HepG2 (cell line): ENCODE measurements around the gene MGMT. TPM values are rescaled to one million over a fixed set of nuclear protein-coding genes. Genes with fewer than 3 reads are reported as not detected.

Experiments used
- ATAC-seq: fragments of 200-7000 bp; cut with Tn5 transposase; 3 replicates; pipeline ENCODE4 v1.9.1; 2020; ENCODE audit warnings: mild to moderate bottlenecking, moderate library complexity
- BruUV-seq: library from RNA; stranded (reverse); fragments of 400-500 nt; replicated peaks from 2 replicates; lab custom pipeline; 2021; lab: Mats Ljungman, UMichigan
- CTCF ChIA-PET: fragments of 300-600 bp; formaldehyde crosslinking; extraction: SDS; loops from one replicate; lab custom pipeline; 2021; ENCODE audit warnings: low total read pairs, inconsistent platforms, low intra/inter-chr PET ratio; lab: Yijun Ruan, JAX
- POLR2A ChIA-PET: fragments of 350-600 bp; sonication (Branson Sonifier 250); formaldehyde crosslinking; loops from one replicate; lab custom pipeline; 2020; ENCODE audit warnings: antibody characterized with exemption, inconsistent platforms; lab: Yijun Ruan, JAX
- DNase-seq: peaks from one replicate; pipeline ENCODE4 v3.0.0-alpha.2; 2015; ENCODE audit warnings: low spot score
- FAIRE-seq: peaks from 3 replicates; lab custom pipeline; 2011; peaks lifted over from hg19 to GRCh38; lab: Jason Lieb, UNC
- H2AFZ ChIP-seq: one replicate; pipeline ENCODE4 v1.6.1; 2011; ENCODE audit warnings: low read length, inconsistent platforms
- H3K27ac ChIP-seq: fragments of 300-600 bp; 3 replicates; pipeline ENCODE4 v1.8.0; 2011; ENCODE audit warnings: mixed run types, mild to moderate bottlenecking, mixed read lengths, low read length, inconsistent platforms; ENCODE audit not compliant: insufficient read depth; ENCODE audit errors: extremely low read length
- H3K27me3 ChIP-seq, 2 experiments: fragments of 200-600 bp in 1 of 2; 2 replicates in 1 of 2; 3 replicates in 1 of 2; pipeline versions ENCODE4 v1.6.0 to v1.8.0; 2011; ENCODE audit warnings: low read length in 2 of 2, mild to moderate bottlenecking in 2 of 2, moderate library complexity in 2 of 2, inconsistent platforms in 1 of 2; ENCODE audit not compliant: insufficient read depth in 2 of 2, control insufficient read depth in 1 of 2
- H3K36me3 ChIP-seq, 2 experiments: fragments of 200-600 bp in 1 of 2; replicated peaks in 1 of 2; 2 replicates in 1 of 2; 3 replicates in 1 of 2; pipeline versions ENCODE4 v1.5.1 to v1.8.0; 2011; ENCODE audit warnings: low read length in 2 of 2, inconsistent platforms in 1 of 2; ENCODE audit not compliant: insufficient read depth in 2 of 2, control insufficient read depth in 1 of 2
- H3K4me1 ChIP-seq: 2 replicates; pipeline ENCODE4 v1.5.1; 2012; ENCODE audit warnings: low read length, inconsistent platforms; ENCODE audit not compliant: insufficient read depth
- H3K4me2 ChIP-seq: 2 replicates; pipeline ENCODE4 v1.6.0; 2011; ENCODE audit warnings: low read depth, low read length, inconsistent platforms
- H3K4me3 ChIP-seq, 3 experiments: fragments of 200-600 bp in 1 of 3; sonication (generic), shearing (Covaris generic) in 1 of 3; replicated peaks in 1 of 3; 2 replicates each; pipeline ENCODE4 v1.5.1; 2011 to 2016; ENCODE audit warnings: low read length in 3 of 3, inconsistent platforms in 2 of 3, low read depth in 2 of 3, mild to moderate bottlenecking in 2 of 3, control low read depth in 1 of 3, mixed read lengths in 1 of 3; ENCODE audit not compliant: insufficient read depth in 1 of 3
- H3K79me2 ChIP-seq: one replicate; pipeline ENCODE4 v1.6.1; 2011; ENCODE audit warnings: low read length, inconsistent platforms; ENCODE audit not compliant: insufficient read depth
- H3K9ac ChIP-seq: 2 replicates; pipeline ENCODE4 v1.6.0; 2011; ENCODE audit warnings: mild to moderate bottlenecking, low read depth, low read length, inconsistent platforms; ENCODE audit not compliant: insufficient read depth
- H3K9me3 ChIP-seq: 2 replicates; pipeline ENCODE4 v1.5.1; 2012; ENCODE audit warnings: mild to moderate bottlenecking, low read length
- H4K20me1 ChIP-seq: 2 replicates; pipeline ENCODE4 v1.6.0; 2011; ENCODE audit warnings: inconsistent platforms, mild to moderate bottlenecking, low read length, moderate library complexity; ENCODE audit not compliant: insufficient read depth
- CENPX ChIP-seq: sonication (generic); formaldehyde crosslinking; IDR thresholded peaks from 2 replicates; pipeline ENCODE4 v1.9.0; 2021; ENCODE audit warnings: mild to moderate bottlenecking, missing genetic modification reagents, moderate library complexity
- CSRNP1 ChIP-seq: sonication (generic); formaldehyde crosslinking; IDR thresholded peaks from 2 replicates; pipeline ENCODE4 v1.8.1; 2023; ENCODE audit warnings: mild to moderate bottlenecking, missing genetic modification reagents
- HDAC1 ChIP-seq: sonication (generic); formaldehyde crosslinking; IDR thresholded peaks from 2 replicates; pipeline ENCODE4 v1.5.1; 2020; ENCODE audit warnings: mild to moderate bottlenecking, missing genetic modification reagents
- MAFF ChIP-seq: IDR thresholded peaks from 2 replicates; pipeline ENCODE4 v1.6.1; 2011; ENCODE audit warnings: low read depth, low read length, improper control_type of control experiment
- MAFK ChIP-seq, 2 experiments: IDR thresholded peaks in 1 of 2; conservative IDR thresholded peaks in 1 of 2; 2 replicates each; pipeline ENCODE4 v1.6.1; 2011; ENCODE audit warnings: improper control_type of control experiment in 2 of 2, low read length in 2 of 2
- SETDB1 ChIP-seq: sonication (generic); formaldehyde crosslinking; IDR thresholded peaks from 2 replicates; pipeline ENCODE4 v1.5.1; 2020; ENCODE audit warnings: missing genetic modification reagents, mild to moderate bottlenecking, borderline replicate concordance
- TBP ChIP-seq: sonication (generic); formaldehyde crosslinking; IDR thresholded peaks from 2 replicates; pipeline ENCODE4 v1.5.0; 2020; ENCODE audit warnings: missing genetic modification reagents
- ZNF563 ChIP-seq: sonication (generic); formaldehyde crosslinking; IDR thresholded peaks from 2 replicates; pipeline ENCODE4 v1.8.0; 2022; ENCODE audit warnings: mild to moderate bottlenecking, moderate library complexity, missing genetic modification reagents
- ZNF75D ChIP-seq: sonication (generic); formaldehyde crosslinking; IDR thresholded peaks from 2 replicates; pipeline ENCODE4 v1.8.1; 2023; ENCODE audit warnings: missing genetic modification reagents, mild to moderate bottlenecking, borderline replicate concordance
- ZNF883 ChIP-seq: sonication (generic); formaldehyde crosslinking; IDR thresholded peaks from 2 replicates; pipeline ENCODE4 v1.5.1; 2020; ENCODE audit warnings: mild to moderate bottlenecking, missing genetic modification reagents; ENCODE audit errors: not compliant biosample characterization
- WGBS: methylation state at CpG from one replicate; pipeline ENCODE4 v1.1.6; 2017; ENCODE audit warnings: low lambda C conversion rate; 5-methylcytosine and 5-hydroxymethylcytosine counted together
- in situ Hi-C: cut with HindIII; loops from 2 replicates; pipeline ENCODE4 v1.10.0; 2017; ENCODE audit warnings: low pct_unique_long_range_greater_than_20kb; ENCODE audit not compliant: extremely low pct_ligation_motif_present
- intact Hi-C: fragments of 100-400 bp; cut with micrococcal nuclease; formaldehyde crosslinking; loops from one replicate; pipeline ENCODE4 v1.10.0; 2022; ENCODE audit not compliant: unreplicated experiment
- polyA plus RNA-seq, 8 experiments: library from polyadenylated mRNA; depleted of rRNA in 3 of 8; stranded (reverse) in 7 of 8; unstranded in 1 of 8; fragments of >200 nt; fragmentation: Illumina TruSeq in 4 of 8; extraction: Trizol in 4 of 8; gene quantifications; 2 replicates each; pipeline versions ENCODE4 v1.2.1 to v1.2.3, GENCODE V29; 2011 to 2016; ENCODE audit warnings: low read depth in 4 of 8, missing spikeins in 1 of 8, mixed read lengths in 1 of 8; ENCODE audit not compliant: insufficient read depth in 1 of 8
- total RNA-seq, 5 experiments: library from RNA; depleted of rRNA; stranded (reverse); fragments of >200 nt; fragmentation: Illumina TruSeq; extraction: Trizol; gene quantifications; 2 replicates each; pipeline ENCODE4 v1.2.3, GENCODE V29; 2016; ENCODE audit warnings: low read depth in 1 of 5

The MGMT gene
- total and polyA plus RNA-seq, 2 of the 13 experiments (the other 11 are each of a cell fraction or from before 2014, with no cell fraction given) = 12.0 to 19.5 TPM

DNA sequence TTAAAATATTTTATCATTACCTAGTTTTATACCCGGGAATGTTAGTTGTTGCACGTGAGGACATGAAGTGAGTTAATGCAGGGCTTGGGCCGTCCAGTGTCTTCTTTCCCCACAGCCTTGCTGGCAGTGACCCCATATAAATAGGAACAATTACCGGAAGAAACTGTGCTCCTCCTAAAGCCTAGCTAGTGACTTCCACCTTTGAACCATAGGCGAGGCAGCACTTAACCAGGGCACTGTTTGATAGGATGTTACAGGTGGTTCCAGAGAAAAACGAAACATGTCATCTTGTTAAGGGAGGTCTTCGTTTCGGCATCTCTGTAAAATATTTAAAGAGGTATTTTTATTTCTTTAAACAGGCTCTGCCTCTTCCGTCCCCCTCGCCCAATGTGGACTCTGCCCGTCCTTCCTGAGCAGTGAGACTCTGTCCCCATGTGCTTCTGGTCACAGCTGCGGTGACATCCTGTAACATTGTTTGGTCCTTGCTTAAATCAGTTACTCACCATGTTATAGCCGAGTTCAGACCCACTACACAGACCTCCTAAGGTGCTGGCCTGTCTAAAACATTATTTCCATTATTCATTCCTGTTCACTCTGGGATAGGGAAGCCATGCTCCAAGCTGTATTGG, 145.6 kb downstream of the MGMT start (continued):
- no peak for TF ChIP-seq ZNF563
- TF ChIP-seq, all 625 proteins: peak for 0

GRCh38 chr10:129613377-129613980, 146.4 kb downstream of the MGMT start:
- no peak overlapping the region for H3K4me3 ChIP-seq
- no peaks in the 10 kb centered on the region for H4K20me1 ChIP-seq
- peaks cover 20% of the 10 kb centered on the region; the same call in 1 of the 2 replicates for H3K9me3 ChIP-seq
- H3K36me3 ChIP-seq = no peaks in the 10 kb centered on the region
- FAIRE-seq (no peak), DNase-seq (no peak), ATAC-seq (no peak)
- H3K4me2 ChIP-seq = no peak overlapping the region
- CTCF ChIA-PET = no interaction called here
- H2AFZ ChIP-seq = no peak overlapping the region
- intact Hi-C loops = no loop called here
- peak; percentile 71 for TF ChIP-seq MAFF
- TF ChIP-seq HDAC1 = no peak
- TF ChIP-seq MAFK (conservative IDR thresholded peaks at IDR 0.05 in 1 of 2, IDR thresholded peaks at IDR 0.05 in 1 of 2; ENCODE audit: low read length in 2 of 2) = peak; percentile 63 to 77; a peak in 3 of 4 replicates
- no peak overlapping the region for H3K27ac ChIP-seq
- no TSS peak for BruUV-seq
- no peaks in the 10 kb centered on the region for H3K4me1 ChIP-seq
- 65% methylated on average over 6 of the region's 12 CpGs for WGBS
- in situ Hi-C loops = no loop called here
- POLR2A ChIA-PET = no interaction called here
- H3K79me2 ChIP-seq = no peaks in the 10 kb centered on the region
- H3K9ac ChIP-seq = no peak overlapping the region
- H3K27me3 ChIP-seq = no peaks in the 10 kb centered on the region; a peak in 1 of 5 replicates

- no peaks in the 10 kb centered on the region; a peak in 1 of 5 replicates for H3K27me3 ChIP-seq
- H3K9me3 ChIP-seq = peaks cover 14% of the 10 kb centered on the region; the same call in 1 of the 2 replicates
- intact Hi-C loops = no loop called here
- ATAC-seq (no peak), FAIRE-seq (no peak), DNase-seq (no peak)
- no peak overlapping the region for H3K9ac ChIP-seq
- in situ Hi-C loops = no loop called here
- no peak overlapping the region for H3K4me2 ChIP-seq
- H3K36me3 ChIP-seq = no peaks in the 10 kb centered on the region
- H3K4me1 ChIP-seq = no peaks in the 10 kb centered on the region
- POLR2A ChIA-PET = no interaction called here
- BruUV-seq = no TSS peak
- no peak overlapping the region for H2AFZ ChIP-seq
- H3K79me2 ChIP-seq = no peaks in the 10 kb centered on the region
- 86% methylated on average over 18 of the region's 19 CpGs for WGBS
- CTCF ChIA-PET = no interaction called here
- H3K27ac ChIP-seq = no peak overlapping the region
- H3K4me3 ChIP-seq = no peak overlapping the region
- no peaks in the 10 kb centered on the region for H4K20me1 ChIP-seq
- TF ChIP-seq ZNF883 (CRISPR knock-in tag) (no peak), SETDB1 (CRISPR knock-in tag) (no peak), TBP (CRISPR knock-in tag) (no peak), CENPX (CRISPR knock-in tag) (no peak), ZNF75D (CRISPR knock-in tag) (no peak), CSRNP1 (CRISPR knock-in tag) (no peak)
Measured at GRCh38 chr10:129614341-129614740, 147.3 kb downstream of the MGMT start.
